ENCODE results near the gene CCR7. TPM values are rescaled to one million over a fixed set of nuclear protein-coding genes. Genes with fewer than 3 reads are reported as not detected.

CCR7 gene
- total RNA-seq, 1 experiment from 2014 or later: 0.30 TPM

DNA sequence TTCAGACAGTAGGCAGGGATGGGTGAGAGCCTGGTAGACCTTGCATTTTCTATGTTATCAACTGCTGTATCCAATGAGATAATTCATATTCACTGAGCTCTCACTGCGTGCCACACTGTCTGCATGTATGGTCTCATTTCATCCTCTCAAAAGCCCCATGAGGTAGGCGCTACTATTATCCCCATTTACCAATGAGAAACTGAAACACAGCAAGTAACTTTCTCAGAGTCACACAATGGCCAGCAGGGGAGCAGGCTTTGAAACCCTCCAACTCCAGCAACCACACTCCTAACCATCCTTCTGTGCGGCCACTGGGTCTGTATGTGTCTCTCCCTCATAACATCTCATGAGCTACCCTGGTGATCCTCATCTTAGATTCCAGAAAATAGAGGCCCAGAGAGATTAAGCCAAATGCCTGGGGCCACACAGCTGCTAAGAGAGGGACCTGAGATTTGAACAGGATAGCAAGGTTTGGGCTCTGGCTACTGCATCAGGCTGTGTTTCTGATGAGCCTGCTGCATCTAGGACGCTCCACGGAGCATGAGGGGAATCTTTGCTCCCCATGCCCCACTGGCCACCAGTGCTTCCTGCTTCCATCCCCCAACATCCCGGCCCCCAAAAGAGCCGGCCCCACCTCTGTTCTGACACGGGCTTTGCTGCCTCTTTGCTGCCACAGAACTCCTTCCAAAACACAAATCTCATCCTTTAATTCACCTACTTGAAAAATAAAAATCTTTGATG lies 3.2 kb downstream of the CCR7 start:
- no peak for TF ChIP-seq EZH2 (IDR thresholded peaks at IDR 0.05; ENCODE audit: borderline replicate concordance, low read depth, low read length, poor library complexity, severe bottlenecking)
- 0 out of 2 replicates have a peak, but pooled peaks have one; percentile 9 for TF ChIP-seq CTCF (conservative IDR thresholded peaks at IDR 0.05; ENCODE audit: low read depth, low read length)
- no TSS peak for BruUV-seq (replicated peaks)
- Histone ChIP-seq H3K4me3 (ENCODE audit: low read depth, low read length, poor library complexity, severe bottlenecking) (no peak overlapping the region), H3K27me3 (replicated peaks; ENCODE audit: insufficient read depth, low read depth, low read length, poor library complexity) (no peaks in the 10 kb centered on the region), H3K36me3 (ENCODE audit: insufficient read depth, low read length, poor library complexity, severe bottlenecking) (no peaks in the 10 kb centered on the region), H3K9me3 (ENCODE audit: low read depth, low read length, poor library complexity, severe bottlenecking) (no peaks in the 10 kb centered on the region), H3K4me1 (ENCODE audit: insufficient read depth, low read length, poor library complexity, severe bottlenecking) (peaks cover 8% of the 10 kb centered on the region), H3K27ac (ENCODE audit: low read depth, low read length, poor library complexity, severe bottlenecking) (no peak overlapping the region)
- intact Hi-C loops (cut with micrococcal nuclease; ENCODE audit: unreplicated experiment): loop anchor here (10.0 kb wide), 1 partner anchor 207 kb away; no protein-coding TSS in a partner anchor
- DNase-seq (ENCODE audit: low spot score): no peak
- CTCF ChIA-PET: no interaction called here
- POLR2A ChIA-PET (ENCODE audit: low non-redundant PET): no interaction called here

GRCh38 chr17:40561294-40561870 lies 3.9 kb downstream of the CCR7 start:
- peaks cover 8% of the 10 kb centered on the region for H3K4me1 ChIP-seq (ENCODE audit: insufficient read depth, low read length, poor library complexity, severe bottlenecking)
- DNase-seq (ENCODE audit: low spot score): no peak
- no peak for TF ChIP-seq EZH2 (IDR thresholded peaks at IDR 0.05; ENCODE audit: borderline replicate concordance, low read depth, low read length, poor library complexity, severe bottlenecking)
- no peak for TF ChIP-seq CTCF (conservative IDR thresholded peaks at IDR 0.05; ENCODE audit: low read depth, low read length)
- H3K9me3 ChIP-seq (ENCODE audit: low read depth, low read length, poor library complexity, severe bottlenecking): no peaks in the 10 kb centered on the region
- CTCF ChIA-PET: no interaction called here
- intact Hi-C loops (cut with micrococcal nuclease; ENCODE audit: unreplicated experiment): loop anchor here (10.0 kb wide), 1 partner anchor 207 kb away; no protein-coding TSS in a partner anchor
- POLR2A ChIA-PET (ENCODE audit: low non-redundant PET): no interaction called here
- H3K4me3 ChIP-seq (ENCODE audit: low read depth, low read length, poor library complexity, severe bottlenecking): no peak overlapping the region
- H3K36me3 ChIP-seq (ENCODE audit: insufficient read depth, low read length, poor library complexity, severe bottlenecking): no peaks in the 10 kb centered on the region
- no peaks in the 10 kb centered on the region for H3K27me3 ChIP-seq (replicated peaks; ENCODE audit: insufficient read depth, low read depth, low read length, poor library complexity)
- BruUV-seq (replicated peaks): no TSS peak
- no peak overlapping the region for H3K27ac ChIP-seq (ENCODE audit: low read depth, low read length, poor library complexity, severe bottlenecking)

GRCh38 chr17:40560592-40561293 lies 4.5 kb downstream of the CCR7 start:
- POLR2A ChIA-PET (ENCODE audit: low non-redundant PET): no interaction called here
- intact Hi-C loops (cut with micrococcal nuclease; ENCODE audit: unreplicated experiment): loop anchor here (10.0 kb wide), 1 partner anchor 206 kb away; no protein-coding TSS in a partner anchor
- CTCF ChIA-PET: no interaction called here
- H3K4me1 ChIP-seq (ENCODE audit: insufficient read depth, low read length, poor library complexity, severe bottlenecking): peaks cover 8% of the 10 kb centered on the region
- no TSS peak for BruUV-seq (replicated peaks)
- H3K27ac ChIP-seq (ENCODE audit: low read depth, low read length, poor library complexity, severe bottlenecking): no peak overlapping the region
- no peaks in the 10 kb centered on the region for H3K36me3 ChIP-seq (ENCODE audit: insufficient read depth, low read length, poor library complexity, severe bottlenecking)
- no peak overlapping the region for H3K4me3 ChIP-seq (ENCODE audit: low read depth, low read length, poor library complexity, severe bottlenecking)
- no peaks in the 10 kb centered on the region for H3K27me3 ChIP-seq (replicated peaks; ENCODE audit: insufficient read depth, low read depth, low read length, poor library complexity)
- TF ChIP-seq EZH2 (IDR thresholded peaks at IDR 0.05; ENCODE audit: borderline replicate concordance, low read depth, low read length, poor library complexity, severe bottlenecking): no peak
- no peak for TF ChIP-seq CTCF (conservative IDR thresholded peaks at IDR 0.05; ENCODE audit: low read depth, low read length)
- no peak for DNase-seq (ENCODE audit: low spot score)
- no peaks in the 10 kb centered on the region for H3K9me3 ChIP-seq (ENCODE audit: low read depth, low read length, poor library complexity, severe bottlenecking)
